Skin epidermis (tissue), 12 donors: ENCODE measurements around the gene NKAIN2.

Experiments used
- H3K27ac ChIP-seq, 21 experiments: fragments of 200-600 bp; sonication (generic) in 11 of 21; one replicate each; pipeline ENCODE4 v1.5.0; 2020; ENCODE audit warnings: mild to moderate bottlenecking in 3 of 21, inconsistent platforms in 2 of 21, moderate library complexity in 2 of 21
- H3K4me3 ChIP-seq, 7 experiments: fragments of 200-600 bp; sonication (generic) in 2 of 7; one replicate each; pipeline ENCODE4 v1.5.0; 2020; ENCODE audit warnings: inconsistent platforms in 2 of 7, mild to moderate bottlenecking in 2 of 7, moderate library complexity in 1 of 7

Gene NKAIN2

DNA sequence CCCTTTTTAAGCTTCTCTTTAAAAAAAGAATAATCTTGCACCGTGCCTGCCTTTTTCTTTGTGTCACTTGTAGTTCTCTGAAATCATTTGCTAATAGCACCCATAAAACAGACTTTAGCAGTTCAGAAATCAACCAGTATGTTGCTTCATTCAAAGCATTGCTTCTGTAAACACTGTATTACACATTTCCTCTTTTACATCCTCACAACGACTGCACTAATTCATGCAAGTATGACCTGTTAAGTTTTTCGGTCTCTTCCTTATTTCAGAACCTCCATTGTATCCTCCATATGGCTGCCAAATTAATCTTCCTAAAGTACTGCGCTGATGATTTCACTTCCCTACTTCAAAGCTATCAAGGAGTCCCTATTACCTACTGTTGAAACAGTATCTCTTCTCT, 1015.7 kb downstream of the NKAIN2 start:
- Histone ChIP-seq H3K27ac (no peak overlapping the region), H3K4me3 (no peak overlapping the region)

GRCh38 chr6:124822204-124822613, 1018.5 kb downstream of the NKAIN2 start:
- no peak overlapping the region for H3K4me3 ChIP-seq
- no peak overlapping the region for H3K27ac ChIP-seq

DNA sequence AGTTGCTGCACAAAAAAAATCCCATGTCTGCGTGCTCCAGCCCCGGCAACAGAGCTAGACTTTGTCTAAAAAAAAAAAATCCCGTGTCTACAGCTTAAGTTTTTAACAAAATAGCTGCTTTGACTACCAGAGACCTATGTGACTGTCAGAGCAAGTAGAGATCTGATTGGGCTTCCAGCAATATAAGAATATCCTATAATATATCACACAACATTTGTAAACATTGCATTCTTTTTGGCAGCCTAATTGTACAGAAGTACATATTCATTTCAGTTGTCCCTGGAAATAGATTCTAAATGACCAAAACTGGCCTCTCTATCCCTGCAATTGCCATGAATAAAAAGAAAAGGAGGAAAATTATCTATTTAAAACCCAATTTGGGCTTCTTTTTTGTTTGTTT, 1019.1 kb downstream of the NKAIN2 start:
- no peak overlapping the region for H3K4me3 ChIP-seq
- H3K27ac ChIP-seq = no peak overlapping the region

- H3K27ac ChIP-seq = no peak overlapping the region
Observed at GRCh38 chr6:124823240-124824111, 1019.8 kb downstream of the NKAIN2 start.

DNA sequence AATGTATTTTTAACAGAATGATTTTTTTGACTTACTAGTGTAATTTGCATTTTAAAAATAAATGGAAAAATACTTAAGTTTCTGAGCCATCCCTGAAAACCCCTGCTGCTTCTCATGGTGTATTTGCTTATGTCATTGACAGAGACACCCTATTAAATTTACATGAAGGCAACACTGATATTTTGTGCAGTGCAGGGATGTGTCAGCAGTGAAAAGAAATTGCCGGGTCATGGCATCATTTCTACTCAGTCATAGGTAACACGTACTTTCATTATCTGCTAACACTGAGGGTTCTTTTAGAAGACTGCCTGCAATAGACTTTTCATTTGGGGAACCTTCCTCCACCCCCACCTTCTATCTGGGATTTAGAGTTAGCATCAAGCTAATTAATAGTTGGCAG, 1021.9 kb downstream of the NKAIN2 start:
- Histone ChIP-seq H3K27ac (no peak overlapping the region), H3K4me3 (no peak overlapping the region)

More at GRCh38 chr6:124823240-124824111, 1019.8 kb downstream of the NKAIN2 start:
- H3K4me3 ChIP-seq = no peak overlapping the region

- H3K4me3 ChIP-seq = no peak overlapping the region
- H3K27ac ChIP-seq = no peak overlapping the region
Observed at GRCh38 chr6:124829822-124830221, 1026.2 kb downstream of the NKAIN2 start.

DNA sequence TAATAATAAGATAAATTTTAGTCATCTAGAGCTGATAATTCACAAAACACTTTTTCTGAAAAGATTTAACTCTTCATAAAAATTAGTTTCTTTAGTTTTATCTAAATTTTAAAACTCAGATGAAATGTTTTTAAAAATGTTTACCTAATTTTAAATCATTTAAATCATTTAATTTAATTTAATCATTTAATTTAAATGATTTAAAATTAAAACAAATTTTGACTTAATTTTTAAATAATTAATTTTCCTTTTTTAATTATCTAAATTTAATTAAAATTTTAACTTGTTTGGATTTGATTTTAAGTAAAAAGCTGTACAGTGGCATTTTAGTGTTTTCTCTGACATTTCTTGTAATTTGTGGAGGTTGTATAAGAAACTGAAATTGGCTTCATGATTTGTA, 1026.8 kb downstream of the NKAIN2 start:
- H3K27ac ChIP-seq = no peak overlapping the region
- H3K4me3 ChIP-seq = no peak overlapping the region

GRCh38 chr6:124854338-124854922, 1050.8 kb downstream of the NKAIN2 start:
- Histone ChIP-seq H3K4me3 (no peak overlapping the region), H3K27ac (no peak overlapping the region)

DNA sequence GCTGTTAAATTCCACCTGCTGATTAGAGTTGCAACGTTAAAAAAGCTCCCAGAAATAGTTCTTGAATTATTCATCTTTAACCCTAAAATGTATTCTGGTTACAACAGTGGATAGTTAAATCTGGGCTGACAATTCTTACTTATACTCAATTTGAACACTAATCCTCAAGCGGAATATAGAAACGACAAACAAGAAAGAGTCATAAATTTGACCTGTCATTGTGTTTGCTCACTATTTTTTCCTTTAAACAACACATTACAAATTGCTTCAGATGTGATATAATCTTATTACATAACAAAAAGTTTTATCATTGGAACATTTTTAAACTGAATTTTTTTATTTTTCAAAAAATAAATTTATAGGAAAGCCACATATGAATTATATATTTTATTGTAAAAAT, 1054.1 kb downstream of the NKAIN2 start:
- no peak overlapping the region for H3K27ac ChIP-seq
- no peak overlapping the region for H3K4me3 ChIP-seq

DNA sequence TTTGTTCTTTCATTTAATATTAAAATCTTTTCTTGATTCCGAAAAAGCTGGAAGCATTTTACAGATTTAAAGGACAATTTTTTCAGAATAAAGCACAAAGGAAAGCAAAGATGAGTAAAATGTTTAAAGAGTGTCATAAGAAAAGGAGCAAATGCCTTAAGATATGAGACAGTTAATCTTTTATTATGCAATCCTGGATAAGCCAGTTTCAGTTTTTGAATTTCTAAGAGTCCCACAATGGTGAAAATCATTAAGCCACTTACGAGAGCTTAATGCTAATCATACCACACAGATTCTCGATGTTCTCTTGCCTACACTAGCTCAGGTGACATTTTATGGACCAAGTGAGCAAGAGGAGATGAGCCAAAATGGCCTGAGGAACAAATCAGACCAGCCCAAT, 1054.9 kb downstream of the NKAIN2 start:
- no peak overlapping the region for H3K27ac ChIP-seq

GRCh38 chr6:124859366-124859765, 1055.7 kb downstream of the NKAIN2 start:
- no peak overlapping the region for H3K27ac ChIP-seq
- no peak overlapping the region for H3K4me3 ChIP-seq

More for the DNA sequence above, 1054.9 kb downstream of the NKAIN2 start:
- H3K4me3 ChIP-seq = no peak overlapping the region

- no peak overlapping the region for H3K4me3 ChIP-seq
Observed at GRCh38 chr6:124866040-124866439, 1062.4 kb downstream of the NKAIN2 start.

GRCh38 chr6:124867121-124867520, 1063.5 kb downstream of the NKAIN2 start:
- Histone ChIP-seq H3K4me3 (no peak overlapping the region), H3K27ac (no peak overlapping the region)

More at GRCh38 chr6:124866040-124866439, 1062.4 kb downstream of the NKAIN2 start:
- H3K27ac ChIP-seq = no peak overlapping the region

DNA sequence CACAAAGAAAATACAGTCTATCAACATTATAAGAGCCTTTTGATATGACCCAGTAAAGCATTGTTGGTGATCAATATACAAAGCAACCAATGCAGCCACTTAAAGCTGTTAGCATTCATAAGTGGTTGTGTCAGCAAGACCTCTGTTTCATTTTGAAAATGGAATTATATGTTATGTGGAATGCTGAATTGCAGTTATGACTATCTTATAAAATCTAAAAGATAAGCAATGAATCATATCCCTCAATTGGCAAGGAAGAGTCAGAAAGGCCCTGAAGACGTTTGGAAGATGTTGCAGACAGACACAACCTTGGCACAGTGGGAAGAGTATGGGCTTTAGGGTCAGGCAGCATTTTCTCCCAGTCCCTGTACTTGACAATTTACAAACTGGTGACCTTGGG, 1064.8 kb downstream of the NKAIN2 start:
- H3K4me3 ChIP-seq = no peak overlapping the region
- no peak overlapping the region for H3K27ac ChIP-seq

GRCh38 chr6:124869416-124869815, 1065.8 kb downstream of the NKAIN2 start:
- Histone ChIP-seq H3K27ac (no peak overlapping the region), H3K4me3 (no peak overlapping the region)

GRCh38 chr6:124870611-124871459, 1067.2 kb downstream of the NKAIN2 start:
- Histone ChIP-seq H3K27ac (no peak overlapping the region), H3K4me3 (no peak overlapping the region)

GRCh38 chr6:124872361-124873065, 1068.8 kb downstream of the NKAIN2 start:
- H3K27ac ChIP-seq = no peak overlapping the region
- H3K4me3 ChIP-seq = no peak overlapping the region

DNA sequence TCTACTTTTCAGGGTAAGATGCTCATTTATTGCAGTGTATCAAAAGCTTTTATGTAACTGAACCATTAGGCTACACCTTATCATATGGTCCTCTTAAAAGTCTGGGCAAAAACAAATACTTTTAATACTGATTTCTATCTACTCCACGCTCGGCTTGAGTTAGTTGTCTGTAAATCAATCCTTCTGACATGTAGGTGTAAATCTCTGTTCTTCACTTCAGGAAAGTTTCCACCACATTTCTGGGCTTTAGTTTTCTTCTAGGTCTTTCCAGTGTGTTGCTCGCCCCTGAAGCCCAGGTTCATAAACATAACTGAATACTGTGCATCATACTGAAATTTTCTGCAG, 1069.4 kb downstream of the NKAIN2 start:
- Histone ChIP-seq H3K4me3 (no peak overlapping the region), H3K27ac (no peak overlapping the region)
